Chondrocyte (in vitro differentiated cells): ENCODE measurements around the gene MAST3. TPM values are rescaled to one million over a fixed set of nuclear protein-coding genes. Genes with fewer than 3 reads are reported as not detected.
"Not testable (repeated sequence)": the region's sequence is repeated elsewhere in the genome, so short reads cannot be mapped to it uniquely, and the experiment has no call there.

Experiments
- DNase-seq: peaks from one replicate; pipeline ENCODE4 v3.0.0; 2021; ENCODE audit warnings: mixed read lengths, low spot score
- H3K27ac Mint-ChIP-seq: one replicate; pipeline ENCODE4 v1.8.0; 2021; ENCODE audit warnings: mild to moderate bottlenecking, moderate library complexity, mixed read lengths; ENCODE audit not compliant: unreplicated experiment
- H3K27me3 Mint-ChIP-seq: 2 replicates; pipeline ENCODE4 v1.8.0; 2021; ENCODE audit warnings: low read depth, mixed read lengths
- H3K36me3 Mint-ChIP-seq: 2 replicates; pipeline ENCODE4 v1.8.0; 2021; ENCODE audit warnings: low read depth, mixed read lengths
- H3K4me1 Mint-ChIP-seq: 2 replicates; pipeline ENCODE4 v1.8.0; 2021; ENCODE audit warnings: low read depth, mild to moderate bottlenecking, mixed read lengths
- H3K4me3 Mint-ChIP-seq: one replicate; pipeline ENCODE4 v1.8.0; 2021; ENCODE audit warnings: mild to moderate bottlenecking, moderate library complexity, mixed read lengths; ENCODE audit not compliant: unreplicated experiment
- H3K9me3 Mint-ChIP-seq: 2 replicates; pipeline ENCODE4 v1.8.0; 2021; ENCODE audit warnings: low read depth, mixed read lengths
- CTCF ChIP-seq: fragments of 200-600 bp; sonication (generic); IDR thresholded peaks from 2 replicates; pipeline ENCODE4 v1.5.0; 2021; ENCODE audit warnings: antibody characterized with exemption, mild to moderate bottlenecking, moderate library complexity
- total RNA-seq: library from RNA; stranded (reverse); gene quantifications from 3 replicates; pipeline ENCODE4 v1.2.1, GENCODE V29; 2021

The MAST3 gene
- total RNA-seq, 1 donor from 2014 or later = 10.1 TPM

GRCh38 chr19:18104793-18105131, 7.2 kb downstream of the MAST3 start:
- no peak for DNase-seq
- Mint-ChIP-seq H3K27me3 (peaks cover 5% of the 10 kb centered on the region), H3K9me3 (no peaks in the 10 kb centered on the region), H3K4me3 (peak overlapping the region; percentile 69), H3K27ac (peak overlapping the region; percentile 90), H3K4me1 (peaks cover 21% of the 10 kb centered on the region), H3K36me3 (no peaks in the 10 kb centered on the region)
- no peak for TF ChIP-seq CTCF

DNA sequence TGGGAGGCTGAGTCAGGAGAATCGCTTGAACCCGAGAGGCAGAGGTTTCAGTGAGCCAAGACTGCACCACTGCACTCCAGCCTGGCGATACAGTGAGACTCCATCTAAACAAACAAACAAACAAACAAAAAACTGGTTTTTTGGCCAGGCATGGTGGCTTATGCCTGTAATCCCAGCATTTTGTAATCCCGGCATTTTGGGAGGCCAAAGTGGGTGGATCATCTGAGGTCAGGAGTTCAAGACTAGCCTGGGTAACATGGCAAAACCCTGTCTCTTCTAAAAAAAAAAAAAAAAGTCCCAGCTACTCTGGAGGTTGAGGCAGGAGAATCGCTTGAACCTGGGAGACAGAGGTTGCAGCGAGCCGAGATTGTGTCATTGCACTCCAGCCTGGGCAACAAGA, 7.7 kb downstream of the MAST3 start:
- not testable (repeated sequence) for H3K9me3 Mint-ChIP-seq

GRCh38 chr19:18107235-18107634, 9.7 kb downstream of the MAST3 start:
- DNase-seq = no peak
- H3K36me3 Mint-ChIP-seq = no peaks in the 10 kb centered on the region
- H3K4me3 Mint-ChIP-seq = no peak overlapping the region
- H3K4me1 Mint-ChIP-seq = peaks cover 21% of the 10 kb centered on the region
- no peak overlapping the region for H3K27ac Mint-ChIP-seq
- H3K27me3 Mint-ChIP-seq = no peaks in the 10 kb centered on the region
- H3K9me3 Mint-ChIP-seq = no peaks in the 10 kb centered on the region
- TF ChIP-seq CTCF = no peak

More for the DNA sequence above, 7.7 kb downstream of the MAST3 start:
- not testable (repeated sequence) for H3K4me3 Mint-ChIP-seq, H3K27me3 Mint-ChIP-seq, H3K27ac Mint-ChIP-seq, H3K36me3 Mint-ChIP-seq, DNase-seq
- peaks cover 21% of the 10 kb centered on the region for H3K4me1 Mint-ChIP-seq

DNA sequence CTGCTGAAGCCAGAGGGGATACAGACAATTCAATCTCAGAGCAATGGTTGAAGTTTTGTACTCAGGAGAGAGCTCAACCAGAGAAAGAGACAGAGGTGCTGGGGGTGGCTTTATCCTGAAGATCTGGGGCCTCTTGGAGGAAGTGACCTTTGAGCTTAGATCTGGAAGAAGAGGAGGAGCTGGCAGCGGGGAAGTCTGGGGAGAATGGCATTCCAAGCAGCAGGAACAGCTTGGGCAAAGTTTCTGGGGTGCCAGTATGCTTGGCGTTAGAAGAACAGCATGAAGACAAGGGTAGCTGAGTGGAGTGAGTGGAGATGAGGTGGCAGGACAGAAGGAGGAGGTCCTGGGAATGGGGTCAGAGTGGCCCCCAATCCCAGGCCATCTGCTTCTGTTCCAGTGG, 11.3 kb downstream of the MAST3 start:
- no peak for DNase-seq

DNA sequence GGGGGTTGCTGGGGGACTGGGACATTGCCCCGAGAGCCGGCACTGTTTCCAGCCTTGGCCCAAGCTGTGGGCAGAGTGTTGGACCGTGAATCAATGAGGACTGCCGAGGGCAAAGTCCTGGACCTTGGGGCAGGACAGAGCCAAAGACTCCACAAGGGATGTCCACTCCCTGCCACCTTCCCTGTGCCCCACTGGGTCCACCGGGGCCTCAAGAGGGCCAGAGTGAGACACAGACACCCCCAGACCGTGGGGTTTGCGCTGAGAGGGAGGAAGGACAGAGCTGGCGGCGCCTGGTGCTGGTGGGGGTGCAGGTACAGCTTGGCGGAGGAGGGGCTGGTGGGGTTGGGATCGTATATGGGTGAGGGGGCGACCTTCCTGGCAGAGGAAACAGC, 11.8 kb downstream of the MAST3 start:
- H3K4me3 Mint-ChIP-seq = peak overlapping the region; percentile 67
- H3K4me1 Mint-ChIP-seq = peaks cover 16% of the 10 kb centered on the region
- DNase-seq = no peak
- H3K27me3 Mint-ChIP-seq = no peaks in the 10 kb centered on the region
- no peak overlapping the region for H3K27ac Mint-ChIP-seq
- no peaks in the 10 kb centered on the region for H3K36me3 Mint-ChIP-seq
- TF ChIP-seq CTCF = no peak
- H3K9me3 Mint-ChIP-seq = no peaks in the 10 kb centered on the region

More for the DNA sequence above, 11.3 kb downstream of the MAST3 start:
- H3K9me3 Mint-ChIP-seq = no peaks in the 10 kb centered on the region
- H3K4me3 Mint-ChIP-seq = peak overlapping the region; percentile 67
- H3K27me3 Mint-ChIP-seq = no peaks in the 10 kb centered on the region
- peaks cover 18% of the 10 kb centered on the region for H3K4me1 Mint-ChIP-seq
- H3K27ac Mint-ChIP-seq = no peak overlapping the region
- H3K36me3 Mint-ChIP-seq = no peaks in the 10 kb centered on the region
- TF ChIP-seq CTCF = no peak

GRCh38 chr19:18109733-18110608, 12.4 kb downstream of the MAST3 start:
- peak; percentile 11 for TF ChIP-seq CTCF
- no peaks in the 10 kb centered on the region for H3K9me3 Mint-ChIP-seq
- no peak for DNase-seq
- H3K4me1 Mint-ChIP-seq = peaks cover 12% of the 10 kb centered on the region
- peak overlapping the region; percentile 69 for H3K4me3 Mint-ChIP-seq
- no peaks in the 10 kb centered on the region for H3K36me3 Mint-ChIP-seq
- no peaks in the 10 kb centered on the region for H3K27me3 Mint-ChIP-seq
- H3K27ac Mint-ChIP-seq = no peak overlapping the region
